Endometrial microvascular endothelial cells (primary cell): ENCODE measurements around the gene ARHGAP26. TPM values are rescaled to one million over a fixed set of nuclear protein-coding genes. Genes with fewer than 3 reads are reported as not detected.

Experiments used
- in situ Hi-C: cut with HindIII; loops from 2 replicates; pipeline ENCODE4 v1.10.0; 2017; ENCODE audit warnings: low sequenced_read_pairs, low pct_unique_long_range_greater_than_20kb; ENCODE audit errors: inconsistent ontology term
- total RNA-seq: library from RNA; depleted of rRNA; stranded (reverse); fragments of >200 nt; gene quantifications from one replicate; pipeline ENCODE4 v1.2.3, GENCODE V29; 2015; ENCODE audit errors: inconsistent ontology term

ARHGAP26 gene
- total RNA-seq, 1 donor from 2014 or later = 20.4 TPM

GRCh38 chr5:143275512-143276363 is 505.6 kb downstream of the ARHGAP26 start:
- in situ Hi-C loops = no loop called here

- in situ Hi-C loops = no loop called here
These were observed 507.4 kb downstream of the ARHGAP26 start for GRCh38 chr5:143277536-143277935.

Other genes with a start within 250 kb of the ARHGAP26 start
- gene FGF1, start 84.3 kb upstream of the ARHGAP26 start, total RNA-seq = 0.37 TPM